Endothelial cell of umbilical vein (primary cell): ENCODE results near the gene TMEFF1. TPM values are rescaled to one million over a fixed set of nuclear protein-coding genes. Genes with fewer than 3 reads are reported as not detected.

Experiments
- BruUV-seq: library from RNA; stranded (reverse); fragments of 400-500 nt; replicated peaks from 2 replicates; lab custom pipeline; 2021; lab: Mats Ljungman, UMichigan
- CTCF ChIA-PET: fragments of 300-600, 350-600 bp; sonication (Branson Sonifier 250); formaldehyde crosslinking; loops from one replicate; lab custom pipeline; 2021; ENCODE audit warnings: antibody characterized with exemption, inconsistent platforms; lab: Charles Lee
- POLR2A ChIA-PET: fragments of 300-600, 350-600 bp; sonication (Branson Sonifier 250); formaldehyde crosslinking; loops from one replicate; lab custom pipeline; 2021; ENCODE audit warnings: antibody characterized with exemption, inconsistent platforms; lab: Charles Lee
- DNase-seq: peaks from one replicate; pipeline ENCODE4 v3.0.0-alpha.2; 2011; ENCODE audit warnings: low read depth, low spot score
- FAIRE-seq: peaks from 2 replicates; lab custom pipeline; 2011; peaks lifted over from hg19 to GRCh38; lab: Jason Lieb, UNC
- H2AFZ ChIP-seq: 2 replicates; pipeline ENCODE4 v1.6.0; 2012; ENCODE audit warnings: low read depth, low read length, control low read depth, inconsistent platforms
- H3K27ac ChIP-seq: 2 replicates; pipeline ENCODE4 v1.5.1; 2011; ENCODE audit warnings: low read depth, mild to moderate bottlenecking, control low read depth, low read length, moderate library complexity; ENCODE audit not compliant: insufficient read depth
- H3K27me3 ChIP-seq, 2 experiments: 2 replicates each; pipeline versions ENCODE4 v1.6.0 to v1.6.1; 2011; ENCODE audit warnings: low read length in 2 of 2, mixed read lengths in 1 of 2; ENCODE audit not compliant: control insufficient read depth in 2 of 2, insufficient read depth in 2 of 2
- H3K36me3 ChIP-seq, 2 experiments: 2 replicates in 1 of 2; 3 replicates in 1 of 2; pipeline ENCODE4 v1.5.1; 2011; ENCODE audit warnings: low read length in 2 of 2, mild to moderate bottlenecking in 1 of 2, moderate library complexity in 1 of 2; ENCODE audit not compliant: control insufficient read depth in 2 of 2, insufficient read depth in 2 of 2; ENCODE audit errors: extremely low read depth in 1 of 2
- H3K4me1 ChIP-seq: 3 replicates; pipeline ENCODE4 v1.5.1; 2011; ENCODE audit warnings: mild to moderate bottlenecking, low read length; ENCODE audit not compliant: control insufficient read depth, insufficient read depth; ENCODE audit errors: extremely low read depth
- H3K4me2 ChIP-seq: 2 replicates; pipeline ENCODE4 v1.6.1; 2011; ENCODE audit warnings: low read length, control low read depth, mixed read lengths; ENCODE audit not compliant: insufficient read depth
- H3K4me3 ChIP-seq, 3 experiments: fragments of 200-600 bp in 1 of 3; sonication (generic), shearing (Covaris generic) in 1 of 3; replicated peaks in 1 of 3; 2 replicates each; pipeline ENCODE4 v1.5.1; 2011 to 2016; ENCODE audit warnings: control low read depth in 3 of 3, low read length in 3 of 3, mild to moderate bottlenecking in 2 of 3, inconsistent platforms in 1 of 3, low read depth in 1 of 3, moderate library complexity in 1 of 3; ENCODE audit not compliant: insufficient read depth in 1 of 3
- H3K79me2 ChIP-seq: 2 replicates; pipeline ENCODE4 v1.6.0; 2012; ENCODE audit warnings: low read length, inconsistent platforms; ENCODE audit not compliant: control insufficient read depth, insufficient read depth
- H3K9ac ChIP-seq: replicated peaks from 2 replicates; pipeline ENCODE3; 2011; ENCODE audit warnings: low read length, control low read depth; ENCODE audit not compliant: insufficient read depth; ENCODE audit errors: extremely low read depth
- H3K9me1 ChIP-seq: replicated peaks from 3 replicates; pipeline ENCODE4 v1.6.0; 2011; ENCODE audit warnings: mild to moderate bottlenecking, low read length; ENCODE audit not compliant: control insufficient read depth, insufficient read depth; ENCODE audit errors: extremely low read depth
- H3K9me3 ChIP-seq: replicated peaks from 2 replicates; pipeline ENCODE4 v1.5.1; 2012; ENCODE audit warnings: low read length, inconsistent platforms; ENCODE audit not compliant: control insufficient read depth, insufficient read depth
- H4K20me1 ChIP-seq: replicated peaks from 2 replicates; pipeline ENCODE3; 2011; ENCODE audit warnings: mild to moderate bottlenecking, low read length; ENCODE audit not compliant: control insufficient read depth, insufficient read depth; ENCODE audit errors: extremely low read depth
- CTCF ChIP-seq, 2 donors: IDR thresholded peaks; 1 replicate in 1 of 2; 2 replicates in 1 of 2; pipeline ENCODE4 v1.5.1; 2011; ENCODE audit warnings: low read length in 2 of 2, mild to moderate bottlenecking in 2 of 2, moderate library complexity in 2 of 2, control low read depth in 1 of 2, inconsistent platforms in 1 of 2, low read depth in 1 of 2; ENCODE audit not compliant: insufficient read depth in 1 of 2; ENCODE audit errors: extremely low read depth in 1 of 2
- EZH2 ChIP-seq: IDR thresholded peaks from 2 replicates; pipeline ENCODE4 v1.6.1; 2012; ENCODE audit warnings: borderline replicate concordance, low read depth, mild to moderate bottlenecking, moderate library complexity, low read length, inconsistent platforms; ENCODE audit not compliant: severe bottlenecking
- FOS ChIP-seq: IDR thresholded peaks from 2 replicates; pipeline ENCODE4 v1.6.1; 2011; ENCODE audit warnings: mild to moderate bottlenecking, low read length, moderate library complexity, borderline replicate concordance; ENCODE audit not compliant: insufficient read depth
- GATA2 ChIP-seq: IDR thresholded peaks from 2 replicates; pipeline ENCODE4 v1.7.0; 2011; ENCODE audit warnings: low read depth, mild to moderate bottlenecking, moderate library complexity, mixed read lengths, low read length; ENCODE audit not compliant: insufficient read length, insufficient read depth
- JUN ChIP-seq: IDR thresholded peaks from 2 replicates; pipeline ENCODE4 v1.6.1; 2011; ENCODE audit warnings: borderline replicate concordance, low read depth; ENCODE audit not compliant: insufficient read length, insufficient read depth
- MYC ChIP-seq: IDR thresholded peaks from one replicate; pipeline ENCODE4 v1.6.1; 2011; ENCODE audit warnings: mild to moderate bottlenecking, low read depth, low read length
- POLR2A ChIP-seq: IDR thresholded peaks from 2 replicates; pipeline ENCODE4 v1.6.1; 2012; ENCODE audit warnings: low read depth, mild to moderate bottlenecking, control low read depth, low read length
- POLR2AphosphoS5 ChIP-seq: IDR thresholded peaks from 2 replicates; pipeline ENCODE4 v1.6.1; 2012; ENCODE audit warnings: low read depth, mild to moderate bottlenecking, control low read depth, low read length, moderate library complexity; ENCODE audit not compliant: insufficient read depth
- dilution Hi-C: fragments of 300-500 bp; cut with MboI; formaldehyde crosslinking; loops from one replicate; pipeline ENCODE4 v1.15.0; 2019; ENCODE audit warnings: low sequenced_read_pairs; ENCODE audit not compliant: extremely low pct_ligation_motif_present
- intact Hi-C: fragments of 100-400 bp; cut with micrococcal nuclease; formaldehyde crosslinking; loops from one replicate; pipeline ENCODE4 v1.10.0; 2022
- polyA plus RNA-seq, 4 experiments: library from polyadenylated mRNA; depleted of rRNA in 3 of 4; stranded (reverse) in 3 of 4; unstranded in 1 of 4; fragments of >200 nt; gene quantifications; 2 replicates each; pipeline versions ENCODE4 v1.2.1 to v1.2.3, GENCODE V29; 2011 to 2012; ENCODE audit warnings: missing spikeins in 1 of 4
- total RNA-seq: library from RNA; stranded (reverse); gene quantifications from 2 replicates; pipeline ENCODE4 v1.2.3, GENCODE V29; 2021
- TF ChIP-seq, protein P1 (sequence below): IDR thresholded peaks from 2 replicates; pipeline ENCODE4 v1.6.1; 2011; ENCODE audit not compliant: insufficient read depth, insufficient read length

The TMEFF1 gene
- total and polyA plus RNA-seq, 2 donors (not counting 3 experiments of a cell fraction or from before 2014, with no cell fraction given), result 3.0 to 14.6 TPM

GRCh38 chr9:100584951-100585350 is 112.0 kb downstream of the TMEFF1 start:
- no peak for FAIRE-seq
- ChIA-PET POLR2A (no interaction called here), CTCF (interaction anchor here (1.1 kb wide), 1 partner anchor 17 kb away, joined by 3 read pairs; no protein-coding TSS in a partner anchor)
- H4K20me1 ChIP-seq, result no peaks in the 10 kb centered on the region
- TF ChIP-seq POLR2AphosphoS5 (no peak), CTCF (IDR thresholded peaks at IDR 0.05; ENCODE audit: extremely low read depth in 1 of 2, insufficient read depth in 1 of 2, low read depth in 1 of 2, low read length in 2 of 2) (no peak), MYC (no peak), FOS (no peak), POLR2A (no peak), JUN (no peak), EZH2 (no peak), GATA2 (no peak)
- TF ChIP-seq, protein P1, sequence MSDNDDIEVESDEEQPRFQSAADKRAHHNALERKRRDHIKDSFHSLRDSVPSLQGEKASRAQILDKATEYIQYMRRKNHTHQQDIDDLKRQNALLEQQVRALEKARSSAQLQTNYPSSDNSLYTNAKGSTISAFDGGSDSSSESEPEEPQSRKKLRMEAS, result no peak
- no peaks in the 10 kb centered on the region for H3K9me1 ChIP-seq
- no peaks in the 10 kb centered on the region for H3K36me3 ChIP-seq
- peaks cover 26% of the 10 kb centered on the region for H3K4me1 ChIP-seq
- no peak overlapping the region for H3K4me2 ChIP-seq
- H3K9me3 ChIP-seq, result no peaks in the 10 kb centered on the region
- H3K27me3 ChIP-seq, result no peaks in the 10 kb centered on the region
- intact Hi-C loops, result loop anchor here (5.0 kb wide), 1 partner anchor 498 kb away; no protein-coding TSS in a partner anchor
- H3K79me2 ChIP-seq, result no peaks in the 10 kb centered on the region
- no peak overlapping the region for H3K9ac ChIP-seq
- H3K27ac ChIP-seq, result no peak overlapping the region
- no peak overlapping the region for H3K4me3 ChIP-seq
- no peak overlapping the region for H2AFZ ChIP-seq
- no TSS peak for BruUV-seq
- no peak for DNase-seq
- dilution Hi-C loops, result no loop called here
